ENCODE results near the gene C2CD4C.

DNA sequence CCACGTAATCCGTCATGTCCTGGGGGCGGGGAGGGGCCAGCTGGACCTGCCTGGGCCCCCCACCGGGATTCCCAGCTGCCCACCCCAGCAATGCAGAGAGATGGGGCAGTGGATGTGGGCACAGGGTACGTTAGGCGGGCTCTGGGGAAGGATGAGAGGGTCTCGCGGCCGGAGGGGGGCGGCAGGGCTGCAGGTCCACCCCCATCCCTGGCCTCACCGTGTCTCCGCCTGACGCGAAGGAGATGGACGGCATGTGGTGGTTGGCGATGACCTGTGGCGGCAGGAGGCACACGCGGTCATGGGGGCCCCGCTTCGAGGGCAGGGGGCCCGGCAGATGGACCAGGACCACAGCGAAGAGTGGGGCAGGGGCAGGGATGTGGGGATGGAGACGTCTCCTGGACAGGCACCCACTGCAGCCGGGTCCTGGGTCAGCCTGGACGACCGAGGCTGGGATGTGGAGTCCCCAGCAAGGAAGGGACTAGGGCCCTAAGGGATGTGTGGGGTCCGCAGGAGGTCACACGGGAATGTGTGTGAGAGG is 27.5 kb upstream of the C2CD4C start:
- TF ChIP-seq POLR2AphosphoS5 (IDR thresholded peaks at IDR 0.05), result no peak
- TF ChIP-seq, protein P1, sequence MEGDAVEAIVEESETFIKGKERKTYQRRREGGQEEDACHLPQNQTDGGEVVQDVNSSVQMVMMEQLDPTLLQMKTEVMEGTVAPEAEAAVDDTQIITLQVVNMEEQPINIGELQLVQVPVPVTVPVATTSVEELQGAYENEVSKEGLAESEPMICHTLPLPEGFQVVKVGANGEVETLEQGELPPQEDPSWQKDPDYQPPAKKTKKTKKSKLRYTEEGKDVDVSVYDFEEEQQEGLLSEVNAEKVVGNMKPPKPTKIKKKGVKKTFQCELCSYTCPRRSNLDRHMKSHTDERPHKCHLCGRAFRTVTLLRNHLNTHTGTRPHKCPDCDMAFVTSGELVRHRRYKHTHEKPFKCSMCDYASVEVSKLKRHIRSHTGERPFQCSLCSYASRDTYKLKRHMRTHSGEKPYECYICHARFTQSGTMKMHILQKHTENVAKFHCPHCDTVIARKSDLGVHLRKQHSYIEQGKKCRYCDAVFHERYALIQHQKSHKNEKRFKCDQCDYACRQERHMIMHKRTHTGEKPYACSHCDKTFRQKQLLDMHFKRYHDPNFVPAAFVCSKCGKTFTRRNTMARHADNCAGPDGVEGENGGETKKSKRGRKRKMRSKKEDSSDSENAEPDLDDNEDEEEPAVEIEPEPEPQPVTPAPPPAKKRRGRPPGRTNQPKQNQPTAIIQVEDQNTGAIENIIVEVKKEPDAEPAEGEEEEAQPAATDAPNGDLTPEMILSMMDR (IDR thresholded peaks at IDR 0.05; ENCODE audit: poor library complexity, severe bottlenecking), result no peak
- TF ChIP-seq, protein P2, sequence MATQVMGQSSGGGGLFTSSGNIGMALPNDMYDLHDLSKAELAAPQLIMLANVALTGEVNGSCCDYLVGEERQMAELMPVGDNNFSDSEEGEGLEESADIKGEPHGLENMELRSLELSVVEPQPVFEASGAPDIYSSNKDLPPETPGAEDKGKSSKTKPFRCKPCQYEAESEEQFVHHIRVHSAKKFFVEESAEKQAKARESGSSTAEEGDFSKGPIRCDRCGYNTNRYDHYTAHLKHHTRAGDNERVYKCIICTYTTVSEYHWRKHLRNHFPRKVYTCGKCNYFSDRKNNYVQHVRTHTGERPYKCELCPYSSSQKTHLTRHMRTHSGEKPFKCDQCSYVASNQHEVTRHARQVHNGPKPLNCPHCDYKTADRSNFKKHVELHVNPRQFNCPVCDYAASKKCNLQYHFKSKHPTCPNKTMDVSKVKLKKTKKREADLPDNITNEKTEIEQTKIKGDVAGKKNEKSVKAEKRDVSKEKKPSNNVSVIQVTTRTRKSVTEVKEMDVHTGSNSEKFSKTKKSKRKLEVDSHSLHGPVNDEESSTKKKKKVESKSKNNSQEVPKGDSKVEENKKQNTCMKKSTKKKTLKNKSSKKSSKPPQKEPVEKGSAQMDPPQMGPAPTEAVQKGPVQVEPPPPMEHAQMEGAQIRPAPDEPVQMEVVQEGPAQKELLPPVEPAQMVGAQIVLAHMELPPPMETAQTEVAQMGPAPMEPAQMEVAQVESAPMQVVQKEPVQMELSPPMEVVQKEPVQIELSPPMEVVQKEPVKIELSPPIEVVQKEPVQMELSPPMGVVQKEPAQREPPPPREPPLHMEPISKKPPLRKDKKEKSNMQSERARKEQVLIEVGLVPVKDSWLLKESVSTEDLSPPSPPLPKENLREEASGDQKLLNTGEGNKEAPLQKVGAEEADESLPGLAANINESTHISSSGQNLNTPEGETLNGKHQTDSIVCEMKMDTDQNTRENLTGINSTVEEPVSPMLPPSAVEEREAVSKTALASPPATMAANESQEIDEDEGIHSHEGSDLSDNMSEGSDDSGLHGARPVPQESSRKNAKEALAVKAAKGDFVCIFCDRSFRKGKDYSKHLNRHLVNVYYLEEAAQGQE (IDR thresholded peaks at IDR 0.05; ENCODE audit: borderline replicate concordance), result no peak

Data from neural cell (in vitro differentiated cells).